C4-2B (cell line): ENCODE measurements around the gene TPRA1.

Experiments used
- ZFX ChIP-seq: fragments of 450-650 bp; IDR thresholded peaks from 2 replicates; pipeline ENCODE4 v1.6.1; 2017
- TF ChIP-seq, protein P1 (sequence below): fragments of 450-650 bp; conservative IDR thresholded peaks from 2 replicates; pipeline ENCODE4 v1.5.1; 2017; ENCODE audit warnings: mild to moderate bottlenecking

DNA sequence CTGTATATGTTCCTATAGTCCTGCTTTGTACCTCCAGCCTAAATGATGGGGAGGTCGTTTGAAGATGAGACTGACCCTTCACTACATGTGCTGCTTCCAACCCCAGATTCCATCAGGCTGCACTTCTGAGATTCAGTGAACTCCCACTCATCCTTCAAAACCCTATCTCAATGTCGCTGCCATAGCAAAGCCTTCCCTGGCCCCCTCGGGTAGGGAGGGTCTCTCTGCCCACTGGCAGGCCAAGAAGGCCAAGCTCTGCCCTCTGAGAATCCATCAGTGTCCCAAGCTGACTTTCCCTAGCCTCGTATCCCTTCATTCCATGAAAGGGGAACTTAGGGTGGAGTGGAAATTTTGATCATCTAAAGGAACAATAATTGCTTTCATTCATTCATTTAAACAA is 35.4 kb downstream of the TPRA1 start:
- TF ChIP-seq, protein P1, sequence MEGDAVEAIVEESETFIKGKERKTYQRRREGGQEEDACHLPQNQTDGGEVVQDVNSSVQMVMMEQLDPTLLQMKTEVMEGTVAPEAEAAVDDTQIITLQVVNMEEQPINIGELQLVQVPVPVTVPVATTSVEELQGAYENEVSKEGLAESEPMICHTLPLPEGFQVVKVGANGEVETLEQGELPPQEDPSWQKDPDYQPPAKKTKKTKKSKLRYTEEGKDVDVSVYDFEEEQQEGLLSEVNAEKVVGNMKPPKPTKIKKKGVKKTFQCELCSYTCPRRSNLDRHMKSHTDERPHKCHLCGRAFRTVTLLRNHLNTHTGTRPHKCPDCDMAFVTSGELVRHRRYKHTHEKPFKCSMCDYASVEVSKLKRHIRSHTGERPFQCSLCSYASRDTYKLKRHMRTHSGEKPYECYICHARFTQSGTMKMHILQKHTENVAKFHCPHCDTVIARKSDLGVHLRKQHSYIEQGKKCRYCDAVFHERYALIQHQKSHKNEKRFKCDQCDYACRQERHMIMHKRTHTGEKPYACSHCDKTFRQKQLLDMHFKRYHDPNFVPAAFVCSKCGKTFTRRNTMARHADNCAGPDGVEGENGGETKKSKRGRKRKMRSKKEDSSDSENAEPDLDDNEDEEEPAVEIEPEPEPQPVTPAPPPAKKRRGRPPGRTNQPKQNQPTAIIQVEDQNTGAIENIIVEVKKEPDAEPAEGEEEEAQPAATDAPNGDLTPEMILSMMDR = no peak
- no peak for TF ChIP-seq ZFX
